Mesenteric fat pad (tissue), 1 donor: ENCODE measurements around the gene ARG2. TPM values are rescaled to one million over a fixed set of nuclear protein-coding genes. Genes with fewer than 3 reads are reported as not detected.

Experiments used
- DNase-seq: peaks from one replicate; pipeline ENCODE4 v3.0.0-alpha.2; 2020; ENCODE audit warnings: low spot score
- long read RNA-seq: library from polyadenylated mRNA; unstranded; transcript quantifications from one replicate; pipeline ENCODE4 v2.0.0, GENCODE V29; 2020
- total RNA-seq: library from RNA; stranded (reverse); fragmentation: NEBNext Ultra II Directional; extraction: Animal tissue kit (Norgen Biotek cat#: 25700); gene quantifications from one replicate; pipeline ENCODE4 v1.2.1, GENCODE V29; 2021
- donor health status: DM: yes; HTN: yes; CAD: no.

Gene ARG2
- 6.6 TPM for total RNA-seq
- long read RNA-seq, transcript ARG2-201 (8 exons, 2,045 nt), result major isoform, 13 of 21 reads
- long read RNA-seq, partial matches to known transcripts, result 0 of 21 reads
- long read RNA-seq, other reads (novel, unspliced or antisense), result 8 of 21 reads

DNA sequence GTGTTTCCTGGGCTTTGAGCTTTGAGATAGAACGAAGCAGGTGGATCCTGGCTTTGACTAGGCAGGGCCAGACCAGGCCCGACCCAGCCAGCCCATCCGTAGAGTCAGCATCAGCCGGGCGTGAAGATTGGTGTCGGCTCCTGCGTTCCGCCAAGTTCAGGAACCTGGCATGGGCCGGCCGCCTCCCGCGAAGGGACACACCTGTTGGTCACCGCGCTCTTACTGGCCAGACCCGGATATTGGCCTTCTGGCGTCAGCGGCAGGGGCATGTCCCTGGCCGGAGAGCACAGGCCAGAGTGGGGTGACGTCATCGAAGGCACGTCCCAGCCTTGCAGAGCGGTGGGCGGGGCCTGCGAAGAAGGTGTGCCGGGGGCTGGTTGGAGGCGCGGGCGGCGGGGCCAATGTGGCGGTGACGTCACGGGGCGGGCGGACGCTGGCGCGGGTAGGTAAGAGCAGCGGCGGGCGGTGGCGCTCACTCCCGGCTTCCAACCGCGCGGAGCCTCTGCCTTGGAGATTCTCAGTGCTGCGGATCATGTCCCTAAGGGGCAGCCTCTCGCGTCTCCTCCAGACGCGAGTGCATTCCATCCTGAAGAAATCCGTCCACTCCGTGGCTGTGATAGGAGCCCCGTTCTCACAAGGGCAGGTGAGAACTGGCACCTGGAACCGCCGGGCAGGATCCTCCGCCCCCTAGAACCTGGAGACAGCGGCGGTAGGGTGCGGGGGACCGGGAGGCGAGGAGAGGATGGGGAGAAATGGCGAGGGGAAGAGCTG is at the start of gene ARG2:
TSS of gene ARG2 (plus strand) at position 475 of the 771 bp plus-strand sequence. CDS start at position 533, 58 bp downstream.
- DNase-seq, result peak; percentile 99

DNA sequence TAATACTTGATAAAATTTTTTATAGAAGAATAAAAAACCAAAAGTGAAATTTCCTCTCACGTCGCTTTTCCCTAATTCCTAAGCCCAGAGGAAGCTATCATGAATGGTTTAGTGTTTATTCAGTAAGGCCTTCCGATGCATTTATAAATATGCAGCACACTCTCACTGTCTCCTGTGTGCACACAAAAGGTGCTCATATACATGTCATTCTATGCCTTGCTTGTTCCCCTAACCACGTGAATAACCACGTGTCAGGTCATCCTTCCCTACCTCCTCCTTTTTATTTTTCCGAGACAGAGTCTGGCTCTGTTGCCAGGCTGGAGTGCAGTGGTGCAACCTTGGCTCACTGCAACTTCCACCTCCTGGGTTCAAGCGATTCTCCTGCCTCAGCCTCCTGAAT is 49.3 kb upstream of the ARG2 start:
- no peak for DNase-seq

DNA sequence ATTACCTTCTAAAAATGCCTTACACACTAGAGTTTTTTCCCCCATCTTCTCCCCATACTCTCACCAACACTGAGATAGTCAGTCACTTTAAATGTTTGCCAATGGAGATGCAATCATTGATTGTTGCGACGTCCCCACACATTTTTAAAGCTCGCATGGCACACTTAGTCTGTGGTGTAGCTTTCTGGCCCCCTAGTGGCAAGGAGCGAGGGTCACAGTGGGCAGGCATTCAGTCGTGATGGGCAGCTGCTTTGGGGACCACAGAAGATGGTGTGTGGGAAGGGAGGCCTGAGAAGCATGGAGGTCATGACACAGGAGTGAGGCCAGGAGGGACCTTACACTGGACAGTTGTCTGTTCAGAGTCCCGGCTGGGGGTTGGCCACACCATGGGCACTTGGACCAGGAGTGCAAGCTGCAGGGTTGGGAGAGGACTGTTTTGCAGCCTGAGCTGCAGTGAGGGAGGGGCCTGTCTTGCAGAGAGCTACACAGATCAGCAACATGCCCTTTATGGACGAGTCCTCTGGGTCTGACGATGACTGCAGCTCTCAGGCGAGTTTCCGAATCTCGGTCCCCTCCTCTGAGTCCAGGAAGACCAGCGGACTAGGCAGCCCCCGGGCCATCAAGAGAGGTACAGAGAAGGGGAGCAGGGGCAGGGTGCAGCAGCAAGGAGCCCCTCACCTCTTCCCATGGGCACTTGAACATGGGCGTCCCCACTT is 48.3 kb upstream of the ARG2 start:
- no peak for DNase-seq

DNA sequence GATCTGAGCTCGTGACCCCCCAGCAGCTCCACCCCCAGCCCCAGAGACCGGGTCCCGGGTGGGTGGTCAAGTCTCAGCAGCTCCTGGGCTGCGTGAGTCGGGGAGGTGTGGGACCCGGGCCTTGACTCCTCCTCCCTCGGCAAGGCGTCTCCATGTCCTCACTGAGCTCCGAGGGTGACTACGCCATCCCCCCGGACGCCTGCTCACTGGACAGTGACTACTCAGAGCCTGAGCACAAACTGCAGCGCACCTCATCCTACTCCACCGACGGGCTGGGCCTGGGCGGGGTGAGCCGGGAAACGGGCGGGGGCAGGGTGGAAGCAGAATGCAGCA is 47.8 kb upstream of the ARG2 start:
- DNase-seq, result no peak

DNA sequence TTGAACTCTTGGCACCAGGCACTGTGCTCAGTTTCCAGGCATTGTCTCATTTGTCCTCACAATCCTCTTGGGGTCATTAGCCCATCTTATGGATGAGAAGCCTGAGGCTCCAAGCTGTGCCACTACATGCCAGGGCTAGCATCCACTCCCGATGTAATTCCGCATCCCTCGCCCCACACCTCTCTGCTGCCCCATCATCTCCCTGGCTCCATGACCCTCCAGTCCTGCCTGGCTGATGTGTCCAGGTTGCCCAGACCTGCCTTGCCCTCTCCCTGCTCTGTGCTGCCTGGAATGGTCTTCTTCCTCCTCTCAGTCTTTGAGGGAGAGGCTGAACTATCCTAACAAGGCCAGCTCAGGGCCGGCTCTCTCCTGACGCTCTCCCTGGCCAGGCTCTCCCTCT is 47.1 kb upstream of the ARG2 start:
- DNase-seq, result no peak

DNA sequence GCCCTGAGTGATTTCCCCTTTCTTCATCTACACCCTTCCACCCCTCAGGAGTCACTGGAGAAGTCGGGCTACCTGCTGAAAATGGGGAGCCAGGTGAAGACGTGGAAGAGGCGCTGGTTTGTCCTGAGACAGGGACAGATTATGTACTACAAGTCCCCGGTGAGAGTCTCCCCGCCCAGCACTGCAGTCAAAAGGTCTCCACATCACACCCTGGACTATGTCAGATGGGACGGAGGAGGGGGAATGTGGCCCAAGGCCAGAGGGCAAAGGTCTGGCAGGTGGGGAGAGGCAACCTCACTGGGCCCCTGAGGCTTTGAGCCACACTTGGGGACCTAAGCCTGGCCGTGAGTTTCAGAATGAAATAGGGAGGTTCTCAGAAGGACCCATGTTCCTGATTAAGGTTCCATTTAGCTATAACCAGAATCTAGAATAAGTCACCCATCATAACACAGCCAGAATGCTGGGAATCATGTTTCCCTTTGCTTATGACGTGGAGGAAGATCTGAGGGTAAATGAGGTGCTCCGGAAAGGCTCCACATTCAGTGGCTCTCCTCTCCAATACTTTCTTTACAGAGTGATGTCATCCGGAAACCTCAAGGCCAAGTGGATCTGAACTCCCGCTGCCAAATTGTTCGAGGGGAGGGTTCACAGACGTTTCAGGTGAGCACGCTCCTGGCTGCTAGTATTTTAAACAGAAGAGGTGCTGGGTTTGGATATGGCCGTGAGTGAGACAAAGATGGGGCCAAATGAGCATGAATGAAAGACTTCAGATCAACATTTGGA is 46.3 kb upstream of the ARG2 start:
- DNase-seq, result peak; percentile 62

DNA sequence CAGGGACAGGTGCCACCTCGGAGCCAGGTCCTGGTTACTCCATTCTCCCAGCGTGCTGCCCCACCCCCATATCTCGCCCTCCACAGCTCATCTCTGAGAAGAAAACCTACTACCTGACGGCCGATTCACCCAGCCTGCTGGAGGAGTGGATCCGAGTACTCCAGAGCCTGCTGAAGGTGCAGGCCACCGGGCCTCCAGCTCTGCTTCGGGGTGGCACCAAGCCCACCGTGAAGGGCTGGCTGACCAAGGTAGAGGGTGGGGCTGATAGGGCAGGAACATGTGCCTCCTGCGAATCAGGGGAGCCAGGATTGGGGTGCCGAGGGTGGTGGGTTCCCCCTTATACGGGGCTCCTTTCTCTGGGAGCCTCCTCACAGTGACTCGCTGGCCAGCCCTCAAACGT is 45.6 kb upstream of the ARG2 start:
- DNase-seq, result peak; percentile 82

DNA sequence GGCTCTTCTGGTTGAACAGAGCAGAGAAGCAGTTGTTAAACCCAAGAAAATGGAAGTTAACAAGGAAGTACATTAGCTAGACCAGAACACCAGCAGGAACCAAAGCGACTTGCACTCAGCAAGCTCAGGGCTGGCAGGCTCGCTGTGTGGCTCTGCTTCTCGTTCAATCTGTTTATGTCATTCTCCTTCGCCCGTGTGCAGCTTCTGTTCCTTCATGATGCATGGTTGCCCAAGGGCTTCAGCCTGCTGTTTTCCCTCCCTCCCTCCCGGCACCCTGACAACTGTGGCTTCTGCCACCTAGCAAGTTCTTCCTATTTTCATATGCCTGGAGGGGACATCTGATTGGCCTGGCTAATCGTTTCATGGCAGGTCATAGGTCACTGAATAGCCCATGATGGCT is 44.9 kb upstream of the ARG2 start:
- DNase-seq, result peak; percentile 45

DNA sequence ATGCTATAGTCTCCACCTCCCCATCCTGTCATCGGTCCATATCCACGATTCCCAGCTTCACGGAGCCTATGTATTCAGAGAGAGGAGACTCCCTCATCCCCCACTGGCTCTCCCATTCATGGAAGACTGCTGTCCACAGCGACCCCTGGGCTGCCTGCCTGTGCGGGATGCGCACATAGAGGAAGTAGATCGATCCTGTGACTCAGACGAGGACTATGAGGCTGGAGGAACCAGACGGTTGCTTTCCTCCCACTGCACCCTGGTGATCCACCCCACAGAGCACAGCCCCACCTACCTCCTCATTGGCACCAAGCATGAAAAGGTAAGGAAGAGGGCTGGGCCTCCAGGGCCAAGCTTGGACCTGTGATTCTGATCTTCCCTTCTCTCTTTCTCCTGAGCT is 44.0 kb upstream of the ARG2 start:
- DNase-seq, result peak; percentile 65

DNA sequence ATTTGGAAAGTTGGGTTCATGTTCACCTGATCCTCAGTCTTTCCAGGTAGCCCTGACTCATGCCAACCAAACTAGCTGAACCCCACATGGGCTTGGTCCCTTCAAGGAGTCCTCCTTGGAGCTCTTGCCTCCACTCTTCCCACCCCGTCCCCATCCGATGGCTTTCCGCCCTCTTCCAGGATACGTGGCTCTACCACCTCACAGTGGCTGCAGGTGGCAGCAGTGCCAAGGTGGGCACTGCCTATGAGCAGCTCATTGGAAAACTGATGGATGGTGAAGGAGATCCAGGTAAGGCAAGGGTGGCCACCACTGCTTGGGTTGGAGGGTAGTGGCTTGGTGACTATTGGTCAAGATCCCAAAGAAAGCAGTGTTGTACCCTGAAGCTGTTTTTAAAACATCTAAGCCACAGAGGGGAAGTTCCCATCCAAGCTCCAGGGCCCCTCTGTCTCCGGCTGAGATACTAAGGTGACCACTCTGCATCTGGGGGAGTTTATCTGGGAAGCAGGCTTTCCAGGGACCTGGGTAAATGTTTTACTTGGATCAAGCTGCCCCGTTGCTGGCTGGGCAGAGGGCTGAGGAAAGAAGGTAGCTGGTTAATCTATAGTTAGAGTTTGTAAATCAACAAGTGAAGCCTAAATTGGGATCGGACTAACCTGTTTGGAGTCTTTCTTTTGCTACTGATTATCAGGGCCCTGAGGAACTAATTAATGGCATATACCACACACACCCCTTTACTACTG is 43.3 kb upstream of the ARG2 start:
- DNase-seq, result peak; percentile 62

DNA sequence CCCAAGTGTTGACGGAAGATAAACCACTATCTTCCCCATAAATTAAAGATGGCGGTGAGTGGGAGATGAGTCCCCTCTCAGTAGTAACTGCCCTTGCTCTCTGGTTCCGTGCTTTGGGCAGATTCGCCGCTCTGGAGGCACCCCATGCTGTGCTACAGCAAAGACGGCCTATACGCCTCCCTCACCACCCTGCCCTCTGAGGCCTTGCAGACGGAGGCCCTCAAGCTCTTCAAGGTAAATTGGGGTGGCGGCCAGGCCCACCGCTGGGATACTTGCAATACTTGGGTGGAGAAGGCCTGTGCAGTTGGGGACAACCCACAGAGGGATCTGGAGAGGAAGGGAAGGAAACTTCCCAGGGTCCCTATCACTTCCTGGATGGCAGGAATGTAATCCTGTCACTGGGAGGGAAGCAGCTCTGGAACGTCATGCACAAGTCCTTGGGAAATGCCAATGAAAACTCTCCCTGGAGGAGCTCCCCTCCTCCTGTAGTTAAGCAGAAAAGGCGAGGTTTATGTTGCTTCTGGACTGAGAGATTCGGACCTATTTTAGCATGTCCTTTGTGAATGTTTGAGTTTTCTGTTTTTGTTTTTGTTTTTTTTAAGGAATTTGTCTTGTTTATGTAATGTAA is 42.4 kb upstream of the ARG2 start:
- peak; percentile 51 for DNase-seq

DNA sequence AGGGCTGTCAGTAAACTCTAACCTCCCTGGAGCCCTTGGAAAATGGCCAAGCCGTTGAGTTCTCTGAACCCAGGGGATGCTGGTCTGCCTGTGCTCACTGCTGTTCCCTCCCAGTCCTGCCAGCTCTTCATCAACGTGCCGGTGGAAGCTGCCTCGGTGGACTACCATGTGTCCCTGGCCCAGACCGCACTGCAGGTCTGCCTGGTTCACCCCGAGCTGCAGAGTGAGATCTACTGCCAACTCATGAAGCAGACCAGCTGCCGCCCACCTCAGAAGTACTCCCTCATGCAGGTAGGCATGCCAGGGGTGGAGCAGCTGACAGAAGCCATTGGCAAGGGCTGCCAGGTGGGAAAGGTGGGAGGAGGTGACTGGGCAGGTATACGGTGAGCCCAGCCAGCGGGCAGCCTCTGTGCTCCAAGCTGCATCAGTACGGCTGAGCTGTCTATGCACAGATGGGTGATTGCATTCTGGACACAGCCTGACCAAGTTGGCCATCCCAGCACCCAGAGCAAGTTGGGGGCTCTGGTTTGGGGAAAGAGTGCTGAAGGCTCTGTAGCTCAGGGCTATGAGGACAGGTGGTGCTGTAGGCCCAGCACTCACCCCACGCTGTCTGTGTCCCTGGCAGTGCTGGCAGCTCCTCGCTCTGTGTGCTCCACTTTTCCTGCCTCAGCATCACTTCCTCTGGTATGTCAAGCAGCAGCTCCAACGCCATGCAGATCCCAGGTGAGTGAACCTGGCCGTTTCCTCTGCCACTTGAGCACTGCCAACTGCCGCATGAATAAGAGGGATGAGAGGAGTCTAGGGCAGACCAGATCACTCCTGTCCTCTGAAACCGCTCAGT is 41.6 kb upstream of the ARG2 start:
- peak; percentile 86 for DNase-seq

DNA sequence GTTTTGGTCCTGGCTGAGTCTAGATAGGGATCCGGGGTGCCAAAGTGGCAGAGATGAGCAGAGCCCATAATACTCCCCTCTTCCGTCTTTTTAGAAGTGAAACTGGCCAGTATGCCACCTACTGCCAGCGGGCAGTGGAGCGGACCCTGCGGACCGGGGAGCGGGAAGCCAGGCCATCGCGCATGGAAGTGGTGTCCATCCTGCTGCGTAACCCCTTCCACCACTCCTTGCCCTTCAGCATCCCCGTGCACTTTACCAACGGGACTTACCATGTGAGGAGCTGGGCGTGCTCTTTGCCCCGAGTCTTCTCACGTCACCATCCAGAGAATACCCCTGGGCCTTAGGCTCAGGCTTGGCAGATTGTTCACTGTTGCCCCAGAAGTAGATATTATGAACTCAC is 40.7 kb upstream of the ARG2 start:
- peak; percentile 82 for DNase-seq

DNA sequence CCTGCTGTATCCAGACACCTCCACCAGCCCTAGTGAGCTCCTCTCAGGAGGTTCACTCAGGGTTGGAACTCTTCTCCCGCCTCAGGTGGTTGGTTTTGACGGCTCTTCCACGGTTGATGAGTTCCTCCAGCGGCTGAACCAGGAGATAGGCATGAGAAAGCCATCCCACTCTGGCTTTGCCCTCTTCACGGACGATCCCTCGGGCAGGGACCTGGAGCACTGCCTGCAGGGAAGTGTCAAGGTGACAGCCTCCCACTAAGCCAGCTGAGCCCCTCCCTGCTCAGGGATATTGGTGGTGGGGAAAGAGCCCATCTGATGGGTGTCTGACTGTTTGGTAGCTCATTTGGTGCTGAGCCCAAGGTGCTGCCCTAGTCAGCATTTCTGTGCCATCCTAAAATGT is 40.1 kb upstream of the ARG2 start:
- peak; percentile 81 for DNase-seq

DNA sequence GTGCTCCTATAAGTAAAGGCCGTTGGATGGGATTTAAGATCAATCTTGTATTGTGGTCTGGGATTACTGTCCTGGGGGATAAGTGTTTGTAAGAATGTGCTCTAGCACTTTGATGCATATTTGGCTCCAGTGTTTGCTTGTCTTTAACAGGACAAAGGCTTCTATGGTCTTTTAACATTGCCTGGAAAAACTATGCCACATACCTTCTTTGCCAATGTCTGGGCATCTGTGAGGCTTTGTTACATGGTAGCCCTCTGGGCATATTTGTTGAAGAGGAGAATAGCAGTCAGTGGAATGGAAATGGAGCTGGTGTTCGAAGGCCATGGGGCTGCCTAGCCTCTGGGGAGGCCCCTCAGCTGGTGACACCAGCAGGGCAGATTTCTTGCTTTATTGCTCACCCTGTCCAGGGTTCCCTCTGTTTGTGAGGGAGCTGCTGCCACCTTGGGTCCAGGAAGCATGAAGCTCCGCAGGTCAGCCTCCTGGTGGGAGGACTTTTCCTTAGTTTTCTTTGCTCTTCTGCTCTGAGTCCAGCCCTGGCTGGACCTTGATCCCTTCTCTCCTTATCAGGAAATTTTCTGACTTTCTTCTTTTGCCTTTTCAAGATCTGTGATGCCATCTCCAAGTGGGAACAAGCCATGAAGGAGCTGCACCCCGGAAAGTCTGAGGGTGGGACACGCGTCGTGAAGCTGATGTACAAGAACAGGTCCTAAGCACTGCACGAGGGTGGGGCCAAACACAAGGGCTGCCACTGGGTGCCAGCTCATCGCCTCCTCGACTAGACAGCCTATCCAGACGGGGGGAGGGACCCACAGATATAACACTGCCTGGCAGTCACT is 39.2 kb upstream of the ARG2 start:
- DNase-seq, result peak; percentile 71

DNA sequence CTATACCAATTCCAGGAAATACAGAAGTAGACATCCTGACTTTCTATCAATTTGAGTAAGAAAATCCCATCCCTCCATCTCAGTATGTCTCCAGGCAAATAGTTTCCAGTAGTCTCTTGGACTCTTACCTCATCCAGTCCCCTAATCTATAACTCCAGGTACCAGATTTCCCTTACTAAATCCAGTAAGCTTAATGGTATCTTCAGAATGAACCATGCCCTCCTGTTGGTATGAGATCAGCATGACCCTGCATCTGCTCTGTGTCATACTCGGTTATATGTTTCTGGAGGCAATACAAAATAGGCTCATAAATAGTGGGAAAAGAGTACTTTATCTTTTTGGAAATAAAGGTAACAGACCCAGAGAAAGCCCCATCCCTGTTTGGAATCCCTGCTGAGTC is 38.1 kb upstream of the ARG2 start:
- no peak for DNase-seq

DNA sequence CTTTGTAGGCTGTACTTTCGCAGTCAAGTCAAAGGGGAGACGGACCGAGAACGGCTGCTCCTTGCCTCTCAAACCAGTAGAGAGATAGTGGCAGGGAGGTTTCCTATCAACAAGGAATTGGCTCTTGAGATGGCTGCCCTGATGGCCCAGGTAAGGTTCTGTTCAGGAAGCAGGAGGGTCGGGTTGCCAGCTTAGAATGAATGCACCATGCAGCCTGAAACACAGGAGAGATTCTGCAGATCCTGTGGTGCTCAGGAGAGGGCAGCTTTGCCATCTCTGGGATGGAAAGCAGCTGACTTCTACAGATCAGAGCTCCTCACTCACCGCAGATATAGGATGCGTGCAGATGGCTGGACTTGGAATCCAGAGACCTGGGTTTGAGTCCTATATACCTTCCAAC is 37.7 kb upstream of the ARG2 start:
- peak; percentile 24 for DNase-seq

DNA sequence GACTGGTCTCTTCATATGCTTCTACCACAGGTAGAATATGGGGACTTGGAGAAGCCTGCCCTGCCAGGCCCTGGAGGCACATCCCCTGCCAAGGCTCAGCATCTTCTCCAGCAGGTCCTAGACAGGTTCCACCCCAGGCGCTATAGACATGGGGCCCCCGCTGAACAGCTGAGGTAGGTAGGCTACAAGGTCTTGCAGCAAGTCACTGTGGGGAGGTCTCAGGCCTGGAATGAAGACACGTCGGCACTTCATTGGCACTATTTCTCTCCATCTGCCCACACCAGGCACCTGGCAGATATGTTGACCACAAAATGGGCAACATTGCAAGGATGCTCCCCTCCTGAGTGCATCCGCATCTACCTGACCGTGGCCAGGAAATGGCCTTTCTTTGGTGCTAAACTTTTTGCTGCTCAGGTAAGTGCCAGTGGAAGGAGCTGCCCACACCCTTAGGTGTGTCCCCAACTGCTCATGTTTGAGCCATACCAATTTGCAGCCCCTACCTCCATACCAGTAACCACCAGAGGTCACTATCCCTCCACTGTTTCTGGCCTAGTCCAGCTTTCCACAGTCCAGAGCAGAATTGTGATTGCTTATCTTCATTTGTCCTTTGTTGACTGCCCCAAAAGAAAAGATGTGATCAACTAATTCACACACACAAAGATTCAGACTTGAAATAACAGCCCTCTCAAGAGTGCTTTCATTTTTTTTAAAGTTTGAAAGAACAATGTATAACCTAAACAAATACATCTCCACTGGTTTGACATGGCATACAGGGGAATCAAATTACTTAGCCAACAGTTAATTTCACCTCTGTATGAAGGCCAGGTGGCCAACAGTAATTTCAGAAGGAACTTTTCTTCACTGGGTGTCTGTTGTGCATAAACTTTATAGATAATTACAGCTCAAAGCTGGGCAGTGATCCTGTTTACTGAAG is 35.7 kb upstream of the ARG2 start:
- DNase-seq, result peak; percentile 47
